Activated CD4-positive, alpha-beta T cell treated with anti-CD3 and anti-CD28 coated beads for 36 hours (primary cell): ENCODE results near the gene TRAF6. TPM values are rescaled to one million over a fixed set of nuclear protein-coding genes. Genes with fewer than 3 reads are reported as not detected.
"Not testable (repeated sequence)": the region's sequence is repeated elsewhere in the genome, so short reads cannot be mapped to it uniquely, and the experiment has no call there.

Source experiments
- ATAC-seq: fragments of 200-7000 bp; cut with Tn5 transposase; one replicate; pipeline ENCODE4 v1.10.0; 2021; ENCODE audit warnings: mild to moderate bottlenecking, moderate library complexity
- CTCF ChIA-PET: fragments of 350-600 bp; sonication (Branson Sonifier 250); formaldehyde crosslinking; loops from one replicate; lab custom pipeline; 2021; ENCODE audit warnings: antibody characterized with exemption; lab: Charles Lee
- POLR2A ChIA-PET: fragments of 350-600 bp; sonication (Branson Sonifier 250); formaldehyde crosslinking; loops from one replicate; lab custom pipeline; 2021; ENCODE audit warnings: antibody characterized with exemption, inconsistent platforms; lab: Charles Lee
- DNase-seq: peaks from one replicate; pipeline ENCODE4 v3.0.0-alpha.2; 2020
- H3K27ac Mint-ChIP-seq: one replicate; pipeline ENCODE4 v1.8.0; 2021; ENCODE audit warnings: mixed read lengths
- H3K27me3 Mint-ChIP-seq: one replicate; pipeline ENCODE4 v1.8.0; 2021; ENCODE audit warnings: mixed read lengths
- H3K36me3 Mint-ChIP-seq: one replicate; pipeline ENCODE4 v1.8.0; 2021; ENCODE audit warnings: low read depth, mixed read lengths
- H3K4me1 Mint-ChIP-seq: one replicate; pipeline ENCODE4 v1.8.0; 2021; ENCODE audit warnings: mixed read lengths
- H3K4me3 Mint-ChIP-seq: one replicate; pipeline ENCODE4 v1.8.0; 2021; ENCODE audit warnings: mild to moderate bottlenecking, moderate library complexity, mixed read lengths
- H3K9me3 Mint-ChIP-seq: one replicate; pipeline ENCODE4 v1.8.0; 2021; ENCODE audit warnings: low read depth, mixed read lengths
- intact Hi-C, 2 experiments: fragments of 100-400 bp; cut with DNase I in 1 of 2; cut with micrococcal nuclease in 1 of 2; formaldehyde crosslinking; loops; one replicate each; pipeline versions ENCODE4 v1.14.2 to v1.15.1; 2022 to 2024; cut with DNase I, micrococcal nuclease
- total RNA-seq, 2 experiments: library from RNA; stranded (reverse); gene quantifications; one replicate each; pipeline ENCODE4 v1.2.3, GENCODE V29; 2021

TRAF6 gene
- total RNA-seq, 2 experiments from 2014 or later, result 11.1 to 12.5 TPM

GRCh38 chr11:36513965-36514364 lies 3.9 kb upstream of the TRAF6 start:
- Mint-ChIP-seq H3K9me3 (peaks cover 1% of the 10 kb centered on the region), H3K27ac (no peak overlapping the region), H3K27me3 (peaks cover 6% of the 10 kb centered on the region), H3K4me3 (no peak overlapping the region), H3K4me1 (peaks cover 9% of the 10 kb centered on the region), H3K36me3 (no peaks in the 10 kb centered on the region)
- no peak for ATAC-seq
- ChIA-PET POLR2A (interaction anchor here (0.6 kb wide), 1 partner anchor 24 kb away, joined by 5 read pairs; no protein-coding TSS in a partner anchor), CTCF (interaction anchor here (0.7 to 1.3 kb wide), 3 partner anchors 22 to 133 kb away, joined by 3 to 5 read pairs (median 4); no protein-coding TSS in a partner anchor)
- intact Hi-C loops, result loop anchor here in 1 of 2 experiments (5.0 kb wide), 1 partner anchor 852 kb away; the partner anchor contains the start of gene TRIM44
- no peak for DNase-seq

DNA sequence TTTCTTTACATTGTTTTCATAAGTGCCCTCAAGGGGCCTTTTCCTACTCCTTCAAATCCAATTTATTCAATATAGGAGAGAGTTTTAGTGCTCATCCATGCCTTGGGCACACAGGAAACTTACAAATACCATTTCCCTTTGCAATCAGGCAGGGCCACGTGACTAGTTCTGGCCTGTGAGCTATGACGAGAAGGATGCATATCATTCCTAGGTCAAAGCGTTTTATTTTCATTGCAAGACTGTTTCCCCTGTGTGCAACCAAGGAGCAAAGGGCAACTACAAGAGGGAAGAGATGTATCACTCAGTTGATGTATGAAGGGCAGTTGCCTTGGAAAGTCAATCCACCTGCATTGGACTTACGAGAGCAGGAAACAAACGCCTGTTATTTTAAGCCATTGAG lies 1.9 kb upstream of the TRAF6 start:
- no peak for DNase-seq
- ATAC-seq, result no peak
- POLR2A ChIA-PET, result no interaction called here
- H3K36me3 Mint-ChIP-seq, result no peaks in the 10 kb centered on the region
- CTCF ChIA-PET, result interaction anchor here (0.5 to 1.9 kb wide), 8 partner anchors 10 to 308 kb away, joined by 3 to 10 read pairs (median 4); no protein-coding TSS in a partner anchor
- H3K4me1 Mint-ChIP-seq, result peaks cover 21% of the 10 kb centered on the region
- H3K9me3 Mint-ChIP-seq, result peaks cover 1% of the 10 kb centered on the region
- no peak overlapping the region for H3K4me3 Mint-ChIP-seq
- intact Hi-C loops, result loop anchor here in 1 of 2 experiments (5.0 kb wide), 1 partner anchor 850 kb away; the partner anchor contains the start of gene TRIM44
- no peak overlapping the region for H3K27ac Mint-ChIP-seq
- H3K27me3 Mint-ChIP-seq, result peaks cover 6% of the 10 kb centered on the region

GRCh38 chr11:36511062-36511461 lies 990 bp upstream of the TRAF6 start:
- H3K36me3 Mint-ChIP-seq, result not testable (repeated sequence)
- peak overlapping the region; percentile 88 for H3K27ac Mint-ChIP-seq

GRCh38 chr11:36510594-36510942 lies 496 bp upstream of the TRAF6 start:
- POLR2A ChIA-PET, result no interaction called here
- CTCF ChIA-PET, result interaction anchor here (0.6 to 2.9 kb wide), 9 partner anchors 9 to 244 kb away, joined by 3 to 26 read pairs (median 3); no protein-coding TSS in a partner anchor
- H3K9me3 Mint-ChIP-seq, result peaks cover 1% of the 10 kb centered on the region
- ATAC-seq (no peak), DNase-seq (no peak)
- peaks cover 6% of the 10 kb centered on the region for H3K27me3 Mint-ChIP-seq
- H3K4me3 Mint-ChIP-seq, result peak overlapping the region; percentile 95
- intact Hi-C loops, result loop anchor here (1.0 to 5.0 kb wide), 4 partner anchors 84 to 848 kb away; partner anchors contain the start of genes COMMD9 (in 2 of the 2), IFTAP (in 1 of the 2) and TRIM44 (in 1 of the 2)
- peak overlapping the region; percentile 88 for H3K27ac Mint-ChIP-seq
- peaks cover 27% of the 10 kb centered on the region for H3K4me1 Mint-ChIP-seq
- H3K36me3 Mint-ChIP-seq, result peaks cover 3% of the 10 kb centered on the region

More at GRCh38 chr11:36511062-36511461, 990 bp upstream of the TRAF6 start:
- Mint-ChIP-seq H3K4me3 (peak overlapping the region; percentile 95), H3K4me1 (peaks cover 22% of the 10 kb centered on the region)
- H3K9me3 Mint-ChIP-seq, DNase-seq, H3K27me3 Mint-ChIP-seq, ATAC-seq, POLR2A ChIA-PET: not testable (repeated sequence)
- intact Hi-C loops, result loop anchor here in 1 of 2 experiments (5.0 kb wide), 1 partner anchor 849 kb away; the partner anchor contains the start of gene TRIM44
- CTCF ChIA-PET, result interaction anchor here (0.6 to 2.9 kb wide), 11 partner anchors 9 to 1357 kb away, joined by 3 to 26 read pairs (median 5); no protein-coding TSS in a partner anchor

- H3K27me3 Mint-ChIP-seq, result peaks cover 3% of the 10 kb centered on the region
- ATAC-seq (peak; percentile 30), DNase-seq (peak; percentile 44)
- peaks cover 6% of the 10 kb centered on the region for H3K36me3 Mint-ChIP-seq
- peaks cover 1% of the 10 kb centered on the region for H3K9me3 Mint-ChIP-seq
- ChIA-PET CTCF (interaction anchor here (0.6 to 2.9 kb wide), 9 partner anchors 10 to 502 kb away, joined by 3 to 26 read pairs (median 4); no protein-coding TSS in a partner anchor), POLR2A (interaction anchor here (0.9 kb wide), 1 partner anchor 132 kb away, joined by 4 read pairs; no protein-coding TSS in a partner anchor)
- H3K4me1 Mint-ChIP-seq, result peaks cover 37% of the 10 kb centered on the region
- intact Hi-C loops, result loop anchor here (2.0 to 10.0 kb wide), 3 partner anchors 354 to 1592 kb away; partner anchors contain the start of genes APIP (in 1 of the 2), PDHX (in 1 of the 2) and TRIM44 (in 1 of the 2)
- peak overlapping the region; percentile 95 for H3K4me3 Mint-ChIP-seq
- peak overlapping the region; percentile 88 for H3K27ac Mint-ChIP-seq
Observed at GRCh38 chr11:36509201-36509639, 852 bp downstream of the TRAF6 start.

GRCh38 chr11:36508743-36509142 lies 1.3 kb downstream of the TRAF6 start:
- Mint-ChIP-seq H3K27ac (peak overlapping the region; percentile 88), H3K36me3 (peaks cover 6% of the 10 kb centered on the region), H3K27me3 (peaks cover 2% of the 10 kb centered on the region), H3K9me3 (no peaks in the 10 kb centered on the region), H3K4me3 (peak overlapping the region; percentile 95), H3K4me1 (peaks cover 37% of the 10 kb centered on the region)
- ChIA-PET POLR2A (interaction anchor here (0.9 kb wide), 1 partner anchor 132 kb away, joined by 4 read pairs; no protein-coding TSS in a partner anchor), CTCF (interaction anchor here (0.6 to 2.9 kb wide), 13 partner anchors 10 to 502 kb away, joined by 3 to 26 read pairs (median 4); no protein-coding TSS in a partner anchor)
- no peak for DNase-seq
- no peak for ATAC-seq
- intact Hi-C loops, result loop anchor here (2.0 to 10.0 kb wide), 3 partner anchors 354 to 1591 kb away; partner anchors contain the start of genes APIP (in 1 of the 2), PDHX (in 1 of the 2) and TRIM44 (in 1 of the 2)

GRCh38 chr11:36507824-36508489 lies 2.1 kb downstream of the TRAF6 start:
- Mint-ChIP-seq H3K27ac (peak overlapping the region; percentile 88), H3K27me3 (no peaks in the 10 kb centered on the region), H3K4me3 (peak overlapping the region; percentile 95), H3K4me1 (peaks cover 37% of the 10 kb centered on the region), H3K9me3 (no peaks in the 10 kb centered on the region), H3K36me3 (peaks cover 6% of the 10 kb centered on the region)
- ATAC-seq, result no peak
- CTCF ChIA-PET, result interaction anchor here (0.6 to 2.9 kb wide), 8 partner anchors 9 to 239 kb away, joined by 3 to 26 read pairs (median 4); no protein-coding TSS in a partner anchor
- POLR2A ChIA-PET, result interaction anchor here (0.9 kb wide), 1 partner anchor 131 kb away, joined by 4 read pairs; no protein-coding TSS in a partner anchor
- DNase-seq, result no peak
- intact Hi-C loops, result loop anchor here (2.0 to 10.0 kb wide), 3 partner anchors 353 to 1591 kb away; partner anchors contain the start of genes APIP (in 1 of the 2), PDHX (in 1 of the 2) and TRIM44 (in 1 of the 2)

DNA sequence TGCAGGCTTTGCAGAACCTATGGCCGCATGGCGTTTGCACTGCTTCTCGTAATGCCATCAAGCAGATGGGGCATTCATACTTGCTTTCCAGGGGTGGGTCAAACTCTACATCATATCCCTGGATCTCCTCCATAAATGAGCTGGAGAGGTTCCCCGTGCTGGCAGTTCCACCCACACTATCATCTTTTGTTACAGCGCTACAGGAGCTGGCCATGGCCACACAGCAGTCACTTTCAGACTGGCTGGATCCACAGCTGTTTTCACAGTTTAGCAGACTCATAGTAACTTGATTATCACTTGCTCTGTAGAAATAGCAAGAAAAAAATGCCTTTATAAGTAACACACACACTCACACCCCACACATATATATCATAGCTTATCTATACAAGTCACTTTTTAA lies 8.8 kb downstream of the TRAF6 start:
- no peak for DNase-seq
- Mint-ChIP-seq H3K27me3 (no peaks in the 10 kb centered on the region), H3K36me3 (peaks cover 36% of the 10 kb centered on the region)

GRCh38 chr11:36500315-36500721 lies 9.8 kb downstream of the TRAF6 start:
- DNase-seq, result no peak
- Mint-ChIP-seq H3K36me3 (peaks cover 32% of the 10 kb centered on the region), H3K4me1 (peaks cover 30% of the 10 kb centered on the region), H3K27me3 (no peaks in the 10 kb centered on the region), H3K27ac (peak overlapping the region; percentile 32), H3K4me3 (no peak overlapping the region), H3K9me3 (no peaks in the 10 kb centered on the region)
- peak; percentile 79 for ATAC-seq
- CTCF ChIA-PET, result interaction anchor here (2.3 to 4.4 kb wide), 3 partner anchors 8 to 208 kb away, joined by 8 to 47 read pairs (median 26); partner anchors contain the start of gene TRAF6
- intact Hi-C loops, result loop anchor here in 1 of 2 experiments (10.0 kb wide), 1 partner anchor 346 kb away; no protein-coding TSS in a partner anchor
- POLR2A ChIA-PET, result no interaction called here

More for the DNA sequence above, 8.8 kb downstream of the TRAF6 start:
- CTCF ChIA-PET, result interaction anchor here (0.6 to 4.4 kb wide), 10 partner anchors 8 to 247 kb away, joined by 3 to 47 read pairs (median 4); partner anchors contain the start of gene TRAF6
- Mint-ChIP-seq H3K4me1 (peaks cover 39% of the 10 kb centered on the region), H3K4me3 (no peak overlapping the region), H3K9me3 (no peaks in the 10 kb centered on the region), H3K27ac (peak overlapping the region; percentile 14)
- ATAC-seq, result no peak
- intact Hi-C loops, result loop anchor here in 1 of 2 experiments (10.0 kb wide), 1 partner anchor 346 kb away; no protein-coding TSS in a partner anchor
- POLR2A ChIA-PET, result no interaction called here

GRCh38 chr11:36499315-36499714 lies 10.8 kb downstream of the TRAF6 start:
- Mint-ChIP-seq H3K4me1 (peaks cover 23% of the 10 kb centered on the region), H3K9me3 (no peaks in the 10 kb centered on the region), H3K27me3 (no peaks in the 10 kb centered on the region), H3K36me3 (peaks cover 31% of the 10 kb centered on the region), H3K4me3 (no peak overlapping the region), H3K27ac (peak overlapping the region; percentile 22)
- ChIA-PET POLR2A (no interaction called here), CTCF (interaction anchor here (0.5 to 4.2 kb wide), 6 partner anchors 10 to 234 kb away, joined by 3 to 26 read pairs (median 4); partner anchors contain the start of gene TRAF6)
- ATAC-seq (no peak), DNase-seq (no peak)
- intact Hi-C loops, result no loop called here
